Tibial nerve (tissue), 3 donors: ENCODE data around the gene NGRN.

Source experiments
- POLR2A ChIP-seq, 2 donors: fragments of 450-650 bp; IDR thresholded peaks; one replicate each; pipeline ENCODE4 v1.6.1; 2017; ENCODE audit warnings: antibody characterized with exemption in 2 of 2, mild to moderate bottlenecking in 2 of 2, moderate library complexity in 2 of 2
- TF ChIP-seq, protein P1 (sequence below), 5 experiments: fragments of 200-600 bp in 3 of 5; fragments of 450-650 bp in 2 of 5; sonication (generic) in 3 of 5; IDR thresholded peaks; one replicate each; pipeline ENCODE4 v1.5.1; 2016 to 2019; ENCODE audit warnings: antibody characterized with exemption in 5 of 5, mild to moderate bottlenecking in 3 of 5, moderate library complexity in 2 of 5

DNA sequence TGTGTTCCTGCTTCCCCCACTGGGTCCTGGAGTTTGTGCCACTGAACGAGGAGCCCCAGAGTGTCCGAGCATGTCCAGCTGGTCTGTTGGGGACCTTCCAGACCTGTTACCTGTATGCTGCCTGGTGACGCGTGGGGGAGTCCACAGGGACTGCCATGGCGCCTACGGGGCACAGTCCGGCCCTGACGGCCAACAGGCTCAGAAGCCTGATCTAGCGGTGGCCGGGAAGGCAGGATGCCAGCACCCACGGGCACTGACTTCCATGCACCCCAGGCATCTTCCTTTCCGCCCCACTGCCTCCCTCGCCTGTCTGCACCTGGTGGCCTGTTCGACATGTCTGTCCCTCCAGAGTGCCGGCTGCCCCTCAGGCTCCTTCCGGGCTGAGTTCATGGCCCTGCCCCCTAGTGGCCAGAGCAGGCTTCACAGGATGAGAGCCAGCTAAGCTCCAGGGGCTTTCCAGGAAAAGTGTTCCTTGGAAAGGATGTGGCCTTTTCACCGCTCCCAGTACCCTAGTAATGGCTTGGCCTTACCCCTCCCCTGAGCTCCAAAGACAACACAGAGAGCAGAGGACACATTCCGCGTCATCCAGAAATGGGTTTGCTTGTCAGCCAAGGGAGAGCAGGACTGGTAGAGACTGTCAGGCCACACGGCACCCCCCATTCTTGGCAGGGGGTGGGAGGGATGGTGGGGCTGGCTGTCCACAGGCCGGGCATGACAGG, 35.7 kb downstream of the NGRN start:
- TF ChIP-seq, protein P1, sequence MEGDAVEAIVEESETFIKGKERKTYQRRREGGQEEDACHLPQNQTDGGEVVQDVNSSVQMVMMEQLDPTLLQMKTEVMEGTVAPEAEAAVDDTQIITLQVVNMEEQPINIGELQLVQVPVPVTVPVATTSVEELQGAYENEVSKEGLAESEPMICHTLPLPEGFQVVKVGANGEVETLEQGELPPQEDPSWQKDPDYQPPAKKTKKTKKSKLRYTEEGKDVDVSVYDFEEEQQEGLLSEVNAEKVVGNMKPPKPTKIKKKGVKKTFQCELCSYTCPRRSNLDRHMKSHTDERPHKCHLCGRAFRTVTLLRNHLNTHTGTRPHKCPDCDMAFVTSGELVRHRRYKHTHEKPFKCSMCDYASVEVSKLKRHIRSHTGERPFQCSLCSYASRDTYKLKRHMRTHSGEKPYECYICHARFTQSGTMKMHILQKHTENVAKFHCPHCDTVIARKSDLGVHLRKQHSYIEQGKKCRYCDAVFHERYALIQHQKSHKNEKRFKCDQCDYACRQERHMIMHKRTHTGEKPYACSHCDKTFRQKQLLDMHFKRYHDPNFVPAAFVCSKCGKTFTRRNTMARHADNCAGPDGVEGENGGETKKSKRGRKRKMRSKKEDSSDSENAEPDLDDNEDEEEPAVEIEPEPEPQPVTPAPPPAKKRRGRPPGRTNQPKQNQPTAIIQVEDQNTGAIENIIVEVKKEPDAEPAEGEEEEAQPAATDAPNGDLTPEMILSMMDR (IDR thresholded peaks at IDR 0.05), result peak; percentile 47 to 85 (median 68)
- no peak for TF ChIP-seq POLR2A (IDR thresholded peaks at IDR 0.05)
